GM21576 (cell line): ENCODE measurements around the gene LMO7.

Source experiments
- ATAC-seq: cut with Tn5 transposase; IDR thresholded peaks from one replicate; pipeline ENCODE4 v1.9.1; 2021; ENCODE audit warnings: mild to moderate bottlenecking, moderate library complexity; ENCODE audit not compliant: unreplicated experiment

LMO7 gene

GRCh38 chr13:75832812-75833211 lies 196.7 kb downstream of the LMO7 start:
- no peak for ATAC-seq

- no peak for ATAC-seq
These were observed 200.3 kb downstream of the LMO7 start for GRCh38 chr13:75836441-75836840.

GRCh38 chr13:75838366-75839005 lies 202.4 kb downstream of the LMO7 start:
- no peak for ATAC-seq

- no peak for ATAC-seq
These were observed 203.3 kb downstream of the LMO7 start for GRCh38 chr13:75839406-75839805.

- no peak for ATAC-seq
These were observed 205.8 kb downstream of the LMO7 start for GRCh38 chr13:75841905-75842304.

- no peak for ATAC-seq
These were observed 206.9 kb downstream of the LMO7 start for GRCh38 chr13:75843074-75843473.

GRCh38 chr13:75843991-75844390 lies 207.9 kb downstream of the LMO7 start:
- no peak for ATAC-seq

- no peak for ATAC-seq
These were observed 211.5 kb downstream of the LMO7 start for GRCh38 chr13:75847588-75847987.

- ATAC-seq, result no peak
These were observed 214.8 kb downstream of the LMO7 start for GRCh38 chr13:75850916-75851315.

GRCh38 chr13:75855216-75855615 lies 219.1 kb downstream of the LMO7 start:
- no peak for ATAC-seq

- no peak for ATAC-seq
These were observed 219.7 kb downstream of the LMO7 start for GRCh38 chr13:75855847-75856246.

GRCh38 chr13:75857291-75857690 lies 221.2 kb downstream of the LMO7 start:
- no peak for ATAC-seq

GRCh38 chr13:75860935-75861334 lies 224.8 kb downstream of the LMO7 start:
- ATAC-seq, result no peak

GRCh38 chr13:75861786-75862185 lies 225.7 kb downstream of the LMO7 start:
- ATAC-seq, result no peak

GRCh38 chr13:75864718-75865117 lies 228.6 kb downstream of the LMO7 start:
- no peak for ATAC-seq

- no peak for ATAC-seq
These were observed 231.4 kb downstream of the LMO7 start for GRCh38 chr13:75867379-75868117.

- no peak for ATAC-seq
These were observed 233.9 kb downstream of the LMO7 start for GRCh38 chr13:75869981-75870380.

- no peak for ATAC-seq
These were observed 234.3 kb downstream of the LMO7 start for GRCh38 chr13:75870397-75870903.

- ATAC-seq, result no peak
These were observed 234.9 kb downstream of the LMO7 start for GRCh38 chr13:75871059-75871458.

GRCh38 chr13:75872980-75873379 lies 236.8 kb downstream of the LMO7 start:
- ATAC-seq, result no peak

- ATAC-seq, result no peak
These were observed 237.4 kb downstream of the LMO7 start for GRCh38 chr13:75873494-75873893.

GRCh38 chr13:75875450-75875849 lies 239.3 kb downstream of the LMO7 start:
- ATAC-seq, result no peak
